ENCODE data around the gene POU2AF3. TPM values are rescaled to one million over a fixed set of nuclear protein-coding genes. Genes with fewer than 3 reads are reported as not detected.
"Not testable (repeated sequence)": the region's sequence is repeated elsewhere in the genome, so short reads cannot be mapped to it uniquely, and the experiment has no call there.

The POU2AF3 gene
- 1 to 10 TPM; 7.0 to 9.2 (median 7.6) TPM for polyA plus RNA-seq (ENCODE audit: insufficient read length in 4 of 4)

GRCh38 chr11:111298413-111299100 is at the start of gene POU2AF3:
Gene POU2AF3 (plus strand): TSS chr11:111298546. CDS start chr11:111298582, 36 bp downstream.
- no peak for DNase-seq (ENCODE audit: low read depth in 4 of 4, low spot score in 2 of 4)

- no peak for DNase-seq (ENCODE audit: low read depth in 4 of 4, low spot score in 2 of 4)
Measured at GRCh38 chr11:111250936-111251335, 47.4 kb upstream of the POU2AF3 start.

- DNase-seq (ENCODE audit: low read depth in 4 of 4, low spot score in 2 of 4) = no peak
Measured at GRCh38 chr11:111253131-111253530, 45.2 kb upstream of the POU2AF3 start.

GRCh38 chr11:111253630-111254029 is 44.7 kb upstream of the POU2AF3 start:
- DNase-seq (ENCODE audit: low read depth in 4 of 4, low spot score in 2 of 4) = no peak

- DNase-seq (ENCODE audit: low read depth in 4 of 4, low spot score in 2 of 4) = no peak
Measured at GRCh38 chr11:111258046-111258445, 40.3 kb upstream of the POU2AF3 start.

- DNase-seq (ENCODE audit: low read depth in 4 of 4, low spot score in 2 of 4) = no peak
Measured at GRCh38 chr11:111259896-111260295, 38.5 kb upstream of the POU2AF3 start.

- no peak for DNase-seq (ENCODE audit: low read depth in 4 of 4, low spot score in 2 of 4)
Measured at GRCh38 chr11:111260811-111261210, 37.5 kb upstream of the POU2AF3 start.

- no peak for DNase-seq (ENCODE audit: low read depth in 4 of 4, low spot score in 2 of 4)
Measured at GRCh38 chr11:111264646-111265045, 33.7 kb upstream of the POU2AF3 start.

GRCh38 chr11:111265421-111265820 is 32.9 kb upstream of the POU2AF3 start:
- DNase-seq (ENCODE audit: low read depth in 4 of 4, low spot score in 2 of 4) = no peak

- DNase-seq (ENCODE audit: low read depth in 4 of 4, low spot score in 2 of 4) = not testable (repeated sequence)
Measured at GRCh38 chr11:111268303-111268702, 30.0 kb upstream of the POU2AF3 start.

GRCh38 chr11:111269146-111269868 is 29.0 kb upstream of the POU2AF3 start:
- no peak for DNase-seq (ENCODE audit: low read depth in 4 of 4, low spot score in 2 of 4)

- no peak for DNase-seq (ENCODE audit: low read depth in 4 of 4, low spot score in 2 of 4)
Measured at GRCh38 chr11:111272420-111272819, 25.9 kb upstream of the POU2AF3 start.

- DNase-seq (ENCODE audit: low read depth in 4 of 4, low spot score in 2 of 4) = no peak
Measured at GRCh38 chr11:111282562-111283075, 15.7 kb upstream of the POU2AF3 start.

- no peak for DNase-seq (ENCODE audit: low read depth in 4 of 4, low spot score in 2 of 4)
Measured at GRCh38 chr11:111283945-111284481, 14.3 kb upstream of the POU2AF3 start.

GRCh38 chr11:111285189-111286091 is 12.9 kb upstream of the POU2AF3 start:
- no peak for DNase-seq (ENCODE audit: low read depth in 4 of 4, low spot score in 2 of 4)

GRCh38 chr11:111291764-111292163 is 6.6 kb upstream of the POU2AF3 start:
- DNase-seq (ENCODE audit: low read depth in 4 of 4, low spot score in 2 of 4) = no peak

- not testable (repeated sequence) for DNase-seq (ENCODE audit: low read depth in 4 of 4, low spot score in 2 of 4)
Measured at GRCh38 chr11:111292408-111292807, 5.9 kb upstream of the POU2AF3 start.

GRCh38 chr11:111296196-111296595 is 2.1 kb upstream of the POU2AF3 start:
- no peak for DNase-seq (ENCODE audit: low read depth in 4 of 4, low spot score in 2 of 4)

GRCh38 chr11:111297696-111298095 is 650 bp upstream of the POU2AF3 start:
- DNase-seq (ENCODE audit: low read depth in 4 of 4, low spot score in 2 of 4) = no peak

Data from left renal cortex interstitium (tissue), 4 donors.